OCI-LY1 (cell line): ENCODE results near the gene PARD3B.

Source experiments
- H2AFZ ChIP-seq: fragments of 200-600 bp; sonication (generic), shearing (Covaris generic); 2 replicates; pipeline ENCODE4 v1.6.0; 2014; ENCODE audit warnings: antibody characterized with exemption, mild to moderate bottlenecking, low read length
- H3F3A ChIP-seq: fragments of 200-600 bp; sonication (generic), shearing (Covaris generic); 2 replicates; pipeline ENCODE4 v1.6.0; 2014; ENCODE audit warnings: mild to moderate bottlenecking, antibody characterized with exemption, low read length, moderate library complexity; ENCODE audit not compliant: insufficient read depth
- H3K27ac ChIP-seq: fragments of 200-600 bp; sonication (generic); 2 replicates; pipeline ENCODE4 v1.5.1; 2014; ENCODE audit warnings: low read length, mixed run types, mild to moderate bottlenecking, low read depth; ENCODE audit not compliant: poor library complexity, severe bottlenecking
- H3K27me3 ChIP-seq: fragments of 200-600 bp; sonication (generic); 2 replicates; pipeline ENCODE4 v1.6.0; 2014; ENCODE audit warnings: antibody characterized with exemption, mild to moderate bottlenecking, low read length, moderate library complexity; ENCODE audit not compliant: insufficient read depth
- H3K36me3 ChIP-seq: fragments of 200-600 bp; sonication (generic); 2 replicates; pipeline ENCODE4 v1.6.1; 2014; ENCODE audit warnings: mild to moderate bottlenecking, antibody characterized with exemption, low read length, moderate library complexity, mixed read lengths; ENCODE audit not compliant: insufficient read depth
- H3K4me1 ChIP-seq: fragments of 200-600 bp; sonication (generic); 2 replicates; pipeline ENCODE4 v1.5.1; 2014; ENCODE audit warnings: mild to moderate bottlenecking, low read length, moderate library complexity; ENCODE audit not compliant: insufficient read depth, severe bottlenecking
- H3K4me2 ChIP-seq: fragments of 200-600 bp; sonication (generic), shearing (Covaris generic); 2 replicates; pipeline ENCODE4 v1.6.1; 2014; ENCODE audit warnings: low read length
- H3K4me3 ChIP-seq: fragments of 200-600 bp; sonication (generic); 2 replicates; pipeline ENCODE4 v1.5.1; 2014; ENCODE audit warnings: low read length, low read depth, mild to moderate bottlenecking, mixed read lengths; ENCODE audit not compliant: poor library complexity, severe bottlenecking
- H3K79me2 ChIP-seq: fragments of 200-600 bp; shearing (Covaris generic); 2 replicates; pipeline ENCODE4 v1.6.1; 2016; ENCODE audit warnings: mixed run types, low read length, mixed read lengths; ENCODE audit not compliant: insufficient read depth
- H3K9ac ChIP-seq: fragments of 200-600 bp; sonication (generic), shearing (Covaris generic); 2 replicates; pipeline ENCODE4 v1.6.1; 2014; ENCODE audit warnings: mild to moderate bottlenecking, low read length, mixed read lengths
- H3K9me2 ChIP-seq: fragments of 200-600 bp; sonication (generic), shearing (Covaris generic); 2 replicates; pipeline ENCODE4 v1.6.1; 2014; ENCODE audit warnings: low read depth, mild to moderate bottlenecking, low read length, mixed read lengths
- H3K9me3 ChIP-seq: fragments of 200-600 bp; shearing (Covaris generic); 2 replicates; pipeline ENCODE4 v1.6.1; 2014; ENCODE audit warnings: low read length, mixed read lengths
- H4K20me1 ChIP-seq: fragments of 200-600 bp; sonication (generic), shearing (Covaris generic); 2 replicates; pipeline ENCODE4 v1.6.0; 2016; ENCODE audit warnings: mild to moderate bottlenecking, low read length; ENCODE audit not compliant: insufficient read depth
- CTCF ChIP-seq: fragments of 200-600 bp; sonication (generic), shearing (Covaris generic); IDR thresholded peaks from 2 replicates; pipeline ENCODE4 v1.5.1; 2017; ENCODE audit warnings: mild to moderate bottlenecking, antibody characterized with exemption, low read length, moderate library complexity, mixed read lengths
- EZH2 ChIP-seq: fragments of 200-600 bp; sonication (generic), shearing (Covaris generic); IDR thresholded peaks from 2 replicates; pipeline ENCODE4 v1.8.0; 2017; ENCODE audit warnings: borderline replicate concordance, mixed run types, mild to moderate bottlenecking, antibody characterized with exemption, low read length, moderate library complexity, mixed read lengths

Gene PARD3B

GRCh38 chr2:204505488-204505887, 39.8 kb upstream of the PARD3B start:
- TF ChIP-seq EZH2 (no peak), CTCF (no peak)
- no peaks in the 10 kb centered on the region for H3F3A ChIP-seq

GRCh38 chr2:204505946-204506345, 39.3 kb upstream of the PARD3B start:
- Histone ChIP-seq H3K4me2 (no peak overlapping the region), H3K4me3 (no peak overlapping the region), H3K9me2 (no peaks in the 10 kb centered on the region), H3K9ac (no peak overlapping the region), H3K27me3 (no peaks in the 10 kb centered on the region), H4K20me1 (no peaks in the 10 kb centered on the region), H3K9me3 (no peaks in the 10 kb centered on the region), H3K36me3 (no peaks in the 10 kb centered on the region), H2AFZ (no peak overlapping the region), H3K4me1 (no peaks in the 10 kb centered on the region), H3K79me2 (no peaks in the 10 kb centered on the region), H3K27ac (no peak overlapping the region), H3F3A (no peaks in the 10 kb centered on the region)
- no peak for TF ChIP-seq EZH2
- TF ChIP-seq CTCF, result no peak

More at GRCh38 chr2:204505488-204505887, 39.8 kb upstream of the PARD3B start:
- no peak overlapping the region for H2AFZ ChIP-seq
- H3K9me3 ChIP-seq, result no peaks in the 10 kb centered on the region
- H3K4me2 ChIP-seq, result no peak overlapping the region
- no peaks in the 10 kb centered on the region for H4K20me1 ChIP-seq
- no peaks in the 10 kb centered on the region for H3K9me2 ChIP-seq
- no peak overlapping the region for H3K4me3 ChIP-seq
- H3K4me1 ChIP-seq, result no peaks in the 10 kb centered on the region
- H3K79me2 ChIP-seq, result no peaks in the 10 kb centered on the region
- H3K36me3 ChIP-seq, result no peaks in the 10 kb centered on the region
- H3K27ac ChIP-seq, result no peak overlapping the region
- H3K27me3 ChIP-seq, result no peaks in the 10 kb centered on the region
- H3K9ac ChIP-seq, result no peak overlapping the region

- Histone ChIP-seq H3K4me2 (no peak overlapping the region), H2AFZ (no peak overlapping the region), H3K27ac (no peak overlapping the region), H3K9me2 (no peaks in the 10 kb centered on the region), H3K27me3 (no peaks in the 10 kb centered on the region), H3K79me2 (no peaks in the 10 kb centered on the region), H3K9me3 (no peaks in the 10 kb centered on the region), H3K4me3 (no peak overlapping the region), H3K4me1 (no peaks in the 10 kb centered on the region), H3K9ac (no peak overlapping the region), H3K36me3 (no peaks in the 10 kb centered on the region), H4K20me1 (no peaks in the 10 kb centered on the region), H3F3A (no peaks in the 10 kb centered on the region)
- no peak for TF ChIP-seq EZH2
Measured at GRCh38 chr2:204507636-204508035, 37.6 kb upstream of the PARD3B start.

GRCh38 chr2:204510709-204511420, 34.4 kb upstream of the PARD3B start:
- Histone ChIP-seq H2AFZ (no peak overlapping the region), H3K27ac (no peak overlapping the region), H3K36me3 (no peaks in the 10 kb centered on the region), H3F3A (no peaks in the 10 kb centered on the region), H3K4me2 (no peak overlapping the region), H3K9me2 (no peaks in the 10 kb centered on the region), H3K27me3 (no peaks in the 10 kb centered on the region), H3K4me1 (no peaks in the 10 kb centered on the region), H3K79me2 (no peaks in the 10 kb centered on the region), H3K9me3 (no peaks in the 10 kb centered on the region), H3K4me3 (no peak overlapping the region), H3K9ac (no peak overlapping the region), H4K20me1 (no peaks in the 10 kb centered on the region)
- TF ChIP-seq EZH2, result no peak
- no peak for TF ChIP-seq CTCF
